Adrenal gland (tissue), 12 donors: Measurements from ENCODE around the gene WDR77. TPM values are rescaled to one million over a fixed set of nuclear protein-coding genes. Genes with fewer than 3 reads are reported as not detected.

ENCODE experiments used
- DNase-seq, 7 donors: peaks; one replicate each; pipeline ENCODE4 v3.0.0-alpha.2; 2019 to 2020
- H3K27ac ChIP-seq, 5 donors: fragments of 200-600 bp; sonication (generic) in 4 of 5; 1 replicate in 3 of 5; 2 replicates in 2 of 5; pipeline versions ENCODE4 v1.5.1 to v1.8.0; 2016 to 2020; ENCODE audit warnings: mild to moderate bottlenecking in 1 of 5
- H3K27me3 ChIP-seq: fragments of 200-600 bp; 2 replicates; pipeline ENCODE4 v1.8.0; 2021
- H3K36me3 ChIP-seq, 2 donors: fragments of 200-600 bp; replicated peaks in 1 of 2; 1 replicate in 1 of 2; 2 replicates in 1 of 2; pipeline versions ENCODE4 v1.5.1 to v1.8.0; 2018 to 2022
- H3K4me1 ChIP-seq, 2 donors: fragments of 200-600 bp; replicated peaks in 1 of 2; 1 replicate in 1 of 2; 2 replicates in 1 of 2; pipeline versions ENCODE4 v1.5.1 to v1.8.0; 2018 to 2021
- H3K4me3 ChIP-seq, 4 donors: fragments of 200-600 bp; sonication (generic) in 3 of 4; one replicate each; pipeline ENCODE4 v1.5.1; 2016 to 2018
- H3K9me3 ChIP-seq, 3 donors: fragments of 200-600 bp; sonication (generic) in 1 of 3; replicated peaks in 1 of 3; 1 replicate in 2 of 3; 2 replicates in 1 of 3; pipeline versions ENCODE4 v1.5.1 to v1.8.0; 2016 to 2021
- CTCF ChIP-seq, 6 experiments: fragments of 450-650 bp in 4 of 6; fragments of 200-600 bp in 2 of 6; sonication (generic) in 1 of 6; IDR thresholded peaks; 1 replicate in 5 of 6; 2 replicates in 1 of 6; pipeline versions ENCODE4 v1.5.1 to v1.8.0; 2016 to 2021; ENCODE audit warnings: antibody characterized with exemption in 6 of 6, mild to moderate bottlenecking in 2 of 6, moderate library complexity in 1 of 6
- POLR2A ChIP-seq, 2 donors: fragments of 450-650 bp; IDR thresholded peaks; one replicate each; pipeline ENCODE4 v1.6.1; 2017; ENCODE audit warnings: antibody characterized with exemption in 2 of 2, mild to moderate bottlenecking in 2 of 2, moderate library complexity in 1 of 2
- WGBS, 4 donors: extraction: QIAGEN DNeasy Blood & Tissue Kit in 2 of 4; methylation state at CpG; one replicate each; pipeline versions ENCODE4 v1.1.5 to v1.1.7; 2013 to 2017; 5-methylcytosine and 5-hydroxymethylcytosine counted together
- intact Hi-C, 2 donors: fragments of 100-400 bp; cut with DNase I; formaldehyde crosslinking; loops; one replicate each; pipeline versions ENCODE4 v1.14.1 to v1.15.0; 2022 to 2023
- polyA plus RNA-seq, 3 donors: library from polyadenylated mRNA; stranded (reverse); fragments of 200-250 nt in 2 of 3; fragments of 350-450 nt in 1 of 3; fragmentation: Illumina TruSeq in 1 of 3; extraction: RNeasy Lipid Tissue Mini Kit (QIAGEN cat#74804) in 1 of 3; gene quantifications; one replicate each; pipeline ENCODE4 v1.2.3, GENCODE V29; 2013 to 2014
- total RNA-seq, 9 donors: library from RNA; depleted of rRNA in 4 of 9; stranded (reverse); fragments of >200 nt in 4 of 9; fragments of 120-200 nt in 1 of 9; fragmentation: NEBNext Ultra II Directional in 1 of 9; extraction: Animal tissue kit (Norgen Biotek cat#: 25700) in 1 of 9; gene quantifications; one replicate each; pipeline versions ENCODE4 v1.1.0 to v1.2.4, GENCODE V29; 2013 to 2023
- donor health status: healthy with polysubstance abuse.
- donor health status: Bipolar disorder and iron deficiency.
- donor health status: DM: yes; HTN: yes; CAD: no.
- donor health status: DM: no; HTN: no; CAD: no.
- donor health status: DM: no; HTN: no; CAD: no.
- donor health status: DM: yes; HTN: yes; CAD: no.

The WDR77 gene
- total and polyA plus RNA-seq, 12 donors = 19.8 to 66.8 (median 28.3) TPM

GRCh38 chr1:111436726-111437125 is 12.3 kb downstream of the WDR77 start:
- no peaks in the 10 kb centered on the region for H3K27me3 ChIP-seq
- H3K9me3 ChIP-seq = no peaks in the 10 kb centered on the region
- WGBS, 4 donors = 65 to 77% (median 73%) methylated on average over 3 of the region's 3 CpGs

GRCh38 chr1:111424281-111424680 is 24.8 kb downstream of the WDR77 start:
- TF ChIP-seq POLR2A (IDR thresholded peaks at IDR 0.05) (no peak), CTCF (IDR thresholded peaks at IDR 0.05) (no peak)
- no peaks in the 10 kb centered on the region for H3K9me3 ChIP-seq
- WGBS, 4 donors = 92 to 96% (median 93%) methylated on average over 2 to 3 of the region's 3 CpGs
- H3K27ac ChIP-seq = no peak overlapping the region
- no peak overlapping the region for H3K4me3 ChIP-seq
- no peaks in the 10 kb centered on the region for H3K36me3 ChIP-seq
- no peaks in the 10 kb centered on the region for H3K27me3 ChIP-seq
- no peak for DNase-seq
- H3K4me1 ChIP-seq = no peaks in the 10 kb centered on the region
- intact Hi-C loops = no loop called here

More at GRCh38 chr1:111436726-111437125, 12.3 kb downstream of the WDR77 start:
- intact Hi-C loops = no loop called here
- Histone ChIP-seq H3K36me3 (peaks cover 0 to 35% of the 10 kb centered on the region in 2 donors), H3K4me3 (no peak overlapping the region), H3K27ac (no peak overlapping the region), H3K4me1 (no peaks in the 10 kb centered on the region)
- no peak for DNase-seq
- no peak for TF ChIP-seq POLR2A (IDR thresholded peaks at IDR 0.05)
- TF ChIP-seq CTCF (IDR thresholded peaks at IDR 0.05) = no peak

GRCh38 chr1:111422546-111423391 is 26.3 kb downstream of the WDR77 start:
- no peaks in the 10 kb centered on the region for H3K4me1 ChIP-seq
- no peaks in the 10 kb centered on the region for H3K9me3 ChIP-seq
- DNase-seq = no peak
- intact Hi-C loops = no loop called here
- no peak overlapping the region for H3K27ac ChIP-seq
- 83 to 86% (median 84%) methylated on average over 13 of the region's 13 CpGs for WGBS, 4 donors
- no peak for TF ChIP-seq POLR2A (IDR thresholded peaks at IDR 0.05)
- TF ChIP-seq CTCF (IDR thresholded peaks at IDR 0.05) = no peak
- no peaks in the 10 kb centered on the region for H3K27me3 ChIP-seq
- no peak overlapping the region for H3K4me3 ChIP-seq
- no peaks in the 10 kb centered on the region for H3K36me3 ChIP-seq

- no peak for TF ChIP-seq POLR2A (IDR thresholded peaks at IDR 0.05)
- TF ChIP-seq CTCF (IDR thresholded peaks at IDR 0.05) = no peak
- Histone ChIP-seq H3K36me3 (no peaks in the 10 kb centered on the region), H3K9me3 (no peaks in the 10 kb centered on the region), H3K4me3 (no peak overlapping the region), H3K27me3 (no peaks in the 10 kb centered on the region), H3K27ac (no peak overlapping the region), H3K4me1 (no peaks in the 10 kb centered on the region)
- intact Hi-C loops = no loop called here
- WGBS, 4 donors = 79 to 81% (median 80%) methylated on average over 5 of the region's 5 CpGs
- DNase-seq = no peak
Measured at GRCh38 chr1:111420377-111420776, 28.7 kb downstream of the WDR77 start.
